GM12878 (cell line): ENCODE data around the gene SETD7. TPM values are rescaled to one million over a fixed set of nuclear protein-coding genes. Genes with fewer than 3 reads are reported as not detected.

Experiments
- ATAC-seq: fragments of 200-7000 bp; cut with Tn5 transposase; 3 replicates; pipeline ENCODE4 v1.9.1; 2020; ENCODE audit warnings: mild to moderate bottlenecking, moderate library complexity
- BruUV-seq: library from RNA; stranded (reverse); fragments of 400-500 nt; replicated peaks from 2 replicates; lab custom pipeline; 2021; lab: Mats Ljungman, UMichigan
- CTCF ChIA-PET: fragments of 300-600 bp; sonication (Branson Sonifier 250); formaldehyde crosslinking; extraction: SDS; loops from one replicate; lab custom pipeline; 2021; ENCODE audit warnings: inconsistent platforms; lab: Yijun Ruan, JAX
- POLR2A ChIA-PET: fragments of 350-600 bp; formaldehyde crosslinking; extraction: SDS; loops from one replicate; lab custom pipeline; 2021; ENCODE audit warnings: inconsistent platforms; lab: Charles Lee
- RAD21 ChIA-PET: fragments of 300-600 bp; sonication (Branson Sonifier 250); formaldehyde crosslinking; loops from one replicate; lab custom pipeline; 2023; ENCODE audit warnings: antibody characterized with exemption; ENCODE audit not compliant: unreplicated experiment; lab: Charles Lee
- SMC1A ChIA-PET: fragments of 300-600 bp; sonication (Branson Sonifier 250); formaldehyde crosslinking; loops from one replicate; lab custom pipeline; 2023; ENCODE audit not compliant: unreplicated experiment, uncharacterized antibody; lab: Charles Lee
- DNase-seq: peaks from one replicate; pipeline ENCODE4 v3.0.0-alpha.2; 2011; ENCODE audit warnings: low read depth, low spot score
- FAIRE-seq: peaks from 3 replicates; lab custom pipeline; 2011; peaks lifted over from hg19 to GRCh38; lab: Jason Lieb, UNC
- H2AFZ ChIP-seq: 2 replicates; pipeline ENCODE4 v1.6.0; 2011; ENCODE audit warnings: low read depth, low read length, control low read depth; ENCODE audit not compliant: control insufficient read depth
- H3K27ac ChIP-seq: 2 replicates; pipeline ENCODE4 v1.5.1; 2011; ENCODE audit warnings: control low read depth; ENCODE audit not compliant: control insufficient read depth, insufficient read depth
- H3K27me3 ChIP-seq, 2 experiments: replicated peaks in 1 of 2; 2 replicates each; pipeline versions ENCODE4 v1.6.0 to v1.6.1; 2011; ENCODE audit warnings: low read length in 1 of 2; ENCODE audit not compliant: control insufficient read depth in 2 of 2, insufficient read depth in 2 of 2
- H3K36me3 ChIP-seq, 2 experiments: 2 replicates each; pipeline ENCODE4 v1.5.1; 2011; ENCODE audit warnings: low read length in 1 of 2; ENCODE audit not compliant: control insufficient read depth in 2 of 2, insufficient read depth in 2 of 2
- H3K4me1 ChIP-seq: 2 replicates; pipeline ENCODE4 v1.6.1; 2011; ENCODE audit warnings: mild to moderate bottlenecking, low read length, moderate library complexity, mixed read lengths; ENCODE audit not compliant: control insufficient read depth, insufficient read depth
- H3K4me2 ChIP-seq: 2 replicates; pipeline ENCODE4 v1.6.0; 2011; ENCODE audit warnings: control low read depth; ENCODE audit not compliant: control insufficient read depth, insufficient read depth
- H3K4me3 ChIP-seq: fragments of 200-600 bp; sonication (generic); 2 replicates; pipeline ENCODE4 v1.5.1; 2016
- H3K79me2 ChIP-seq: 2 replicates; pipeline ENCODE4 v1.6.0; 2011; ENCODE audit warnings: low read length; ENCODE audit not compliant: control insufficient read depth, insufficient read depth
- H3K9ac ChIP-seq: 2 replicates; pipeline ENCODE4 v1.8.0; 2011; ENCODE audit warnings: low read length, control low read depth, mixed read lengths; ENCODE audit not compliant: control insufficient read depth, insufficient read depth
- H3K9me3 ChIP-seq: replicated peaks from 3 replicates; pipeline ENCODE4 v1.5.1; 2011; ENCODE audit warnings: mild to moderate bottlenecking, low read length; ENCODE audit not compliant: control insufficient read depth, insufficient read depth
- H4K20me1 ChIP-seq: 2 replicates; pipeline ENCODE4 v1.6.0; 2011; ENCODE audit not compliant: control insufficient read depth, insufficient read depth
- SMARCA5 ChIP-seq: fragments of 450-650 bp; IDR thresholded peaks from 2 replicates; pipeline ENCODE4 v1.6.1; 2017; ENCODE audit warnings: mild to moderate bottlenecking
- SP1 ChIP-seq: IDR thresholded peaks from one replicate; pipeline ENCODE4 v1.6.1; 2011; ENCODE audit warnings: low read depth, low read length
- SPI1 ChIP-seq: IDR thresholded peaks from 2 replicates; pipeline ENCODE4 v1.6.1; 2011; ENCODE audit warnings: low read depth, mild to moderate bottlenecking, low read length, moderate library complexity, borderline replicate concordance; ENCODE audit not compliant: insufficient read depth
- TARDBP ChIP-seq: IDR thresholded peaks from 2 replicates; pipeline ENCODE4 v1.6.1; 2016; ENCODE audit warnings: borderline replicate concordance
- ZNF24 ChIP-seq: fragments of 450-650 bp; IDR thresholded peaks from 2 replicates; pipeline ENCODE4 v1.6.1; 2017; ENCODE audit warnings: antibody characterized with exemption, mild to moderate bottlenecking
- ZNF274 ChIP-seq: IDR thresholded peaks from one replicate; pipeline ENCODE4 v1.8.0; 2011; ENCODE audit not compliant: insufficient read length, insufficient read depth
- whole genome bisulfite sequencing: methylation state at CpG from one replicate; pipeline ENCODE4 v1.1.6; 2016; ENCODE audit warnings: low lambda C conversion rate; ENCODE audit not compliant: insufficient replicate concordance, insufficient coverage; ENCODE audit errors: missing lambda C conversion rate; 5-methylcytosine and 5-hydroxymethylcytosine counted together
- in situ Hi-C: fragments of 300-500 bp; cut with MboI; formaldehyde crosslinking; loops from 9 replicates; pipeline ENCODE4 v1.14.3; 2018; ENCODE audit warnings: mixed read lengths
- intact Hi-C: fragments of 100-400 bp; cut with micrococcal nuclease; formaldehyde crosslinking; loops from one replicate; pipeline ENCODE4 v1.14.2; 2022; ENCODE audit not compliant: unreplicated experiment
- polyA plus RNA-seq, 11 experiments: library from polyadenylated mRNA; depleted of rRNA in 4 of 11; unstranded in 6 of 11; stranded (reverse) in 5 of 11; fragments of >200 nt; fragmentation: Nextera tagmentation in 4 of 11; fragmentation: Illumina TruSeq in 1 of 11; extraction: Ambion mirVana in 4 of 11; extraction: Trizol in 1 of 11; gene quantifications; 1 replicate in 1 of 11; 2 replicates in 10 of 11; pipeline versions ENCODE4 v1.2.1 to v1.2.3, GENCODE V29; 2011 to 2016; ENCODE audit warnings: inconsistent platforms in 2 of 11, missing spikeins in 2 of 11, low read depth in 1 of 11
- total RNA-seq, 4 experiments: library from RNA; depleted of rRNA in 3 of 4; stranded (reverse); fragments of >200 nt in 3 of 4; fragmentation: Illumina TruSeq in 1 of 4; extraction: Trizol in 1 of 4; gene quantifications; 2 replicates each; pipeline versions ENCODE4 v1.2.1 to v1.2.3, GENCODE V29; 2013 to 2021

The SETD7 gene
- total and polyA plus RNA-seq, 10 of the 15 experiments (the other 5 are each of a cell fraction or from before 2014, with no cell fraction given) = 0.03 to 0.82 (median 0.44) TPM

- TF ChIP-seq SP1 (no peak), TARDBP (no peak), ZNF274 (no peak)
- BruUV-seq = no TSS peak
- Histone ChIP-seq H3K27me3 (no peaks in the 10 kb centered on the region), H2AFZ (no peak overlapping the region), H3K79me2 (no peaks in the 10 kb centered on the region), H4K20me1 (no peaks in the 10 kb centered on the region), H3K4me1 (no peaks in the 10 kb centered on the region), H3K27ac (no peak overlapping the region), H3K9ac (no peak overlapping the region), H3K4me3 (no peak overlapping the region), H3K4me2 (no peak overlapping the region), H3K36me3 (no peaks in the 10 kb centered on the region), H3K9me3 (no peaks in the 10 kb centered on the region; the same call in 2 of the 3 replicates)
- POLR2A ChIA-PET = no interaction called here
- 59% methylated on average over 10 of the region's 10 CpGs for WGBS
- SMC1A ChIA-PET = no interaction called here
- intact Hi-C loops = no loop called here
- DNase-seq (no peak), FAIRE-seq (no peak), ATAC-seq (no peak)
- RAD21 ChIA-PET = no interaction called here
- CTCF ChIA-PET = interaction anchor here (0.7 kb wide), 1 partner anchor 88 kb away, joined by 3 read pairs; no protein-coding TSS in a partner anchor
- in situ Hi-C loops = no loop called here
These were observed 12.4 kb upstream of the SETD7 start for GRCh38 chr4:139568206-139568955.

GRCh38 chr4:139567159-139567870 lies 11.3 kb upstream of the SETD7 start:
- Histone ChIP-seq H3K4me1 (no peaks in the 10 kb centered on the region), H3K79me2 (no peaks in the 10 kb centered on the region), H3K4me2 (no peak overlapping the region), H4K20me1 (no peaks in the 10 kb centered on the region), H2AFZ (no peak overlapping the region; the same call in 1 of the 2 replicates), H3K36me3 (no peaks in the 10 kb centered on the region), H3K4me3 (no peak overlapping the region), H3K9ac (no peak overlapping the region), H3K27ac (no peak overlapping the region), H3K9me3 (no peaks in the 10 kb centered on the region; the same call in 2 of the 3 replicates), H3K27me3 (no peaks in the 10 kb centered on the region; a peak in 1 of 4 replicates)
- 64% methylated on average over 7 of the region's 7 CpGs for WGBS
- in situ Hi-C loops (no loop called here), intact Hi-C loops (no loop called here)
- TF ChIP-seq ZNF24 (no peak), SMARCA5 (peak; percentile 84; the same call in 1 of the 2 replicates), SPI1 (peak; percentile 45; the same call in 1 of the 2 replicates)
- no TSS peak for BruUV-seq
- RAD21 ChIA-PET = no interaction called here
- ATAC-seq (peak; percentile 71), DNase-seq (no peak), FAIRE-seq (peak; percentile 35)
- POLR2A ChIA-PET = no interaction called here
- SMC1A ChIA-PET = interaction anchor here (0.8 to 1.2 kb wide), 2 partner anchors 9 kb away, joined by 3 read pairs; no protein-coding TSS in a partner anchor
- CTCF ChIA-PET = interaction anchor here (1.0 kb wide), 1 partner anchor 36 kb away, joined by 4 read pairs; no protein-coding TSS in a partner anchor
